Uterus (tissue), 4 donors: ENCODE measurements around the gene TAS2R38. TPM values are rescaled to one million over a fixed set of nuclear protein-coding genes. Genes with fewer than 3 reads are reported as not detected.

Experiments
- DNase-seq, 2 donors: peaks; one replicate each; pipeline ENCODE4 v3.0.0-alpha.2; 2019 to 2020
- H3K27ac ChIP-seq, 2 donors: fragments of 200-600 bp; sonication (generic); 1 replicate in 1 of 2; 2 replicates in 1 of 2; pipeline ENCODE4 v1.5.1; 2016 to 2018
- H3K27me3 ChIP-seq, 2 donors: fragments of 200-600 bp; sonication (generic); one replicate each; pipeline ENCODE4 v1.5.1; 2018 to 2019; ENCODE audit warnings: control low read depth in 1 of 2
- H3K36me3 ChIP-seq, 2 donors: fragments of 200-600 bp; sonication (generic); one replicate each; pipeline ENCODE4 v1.5.1; 2019; ENCODE audit warnings: control low read depth in 1 of 2
- H3K4me1 ChIP-seq, 2 donors: fragments of 200-600 bp; sonication (generic); one replicate each; pipeline ENCODE4 v1.5.1; 2018 to 2019; ENCODE audit warnings: control low read depth in 1 of 2
- H3K4me3 ChIP-seq, 2 donors: fragments of 200-600 bp; sonication (generic); 1 replicate in 1 of 2; 2 replicates in 1 of 2; pipeline ENCODE4 v1.5.1; 2018 to 2019; ENCODE audit warnings: mild to moderate bottlenecking in 1 of 2
- H3K9me3 ChIP-seq, 2 donors: fragments of 200-600 bp; sonication (generic); one replicate each; pipeline ENCODE4 v1.5.1; 2019; ENCODE audit warnings: control low read depth in 1 of 2
- POLR2A ChIP-seq, 2 donors: fragments of 450-650 bp; IDR thresholded peaks; one replicate each; pipeline ENCODE4 v1.6.1; 2016; ENCODE audit warnings: antibody characterized with exemption in 2 of 2, mild to moderate bottlenecking in 1 of 2, moderate library complexity in 1 of 2
- intact Hi-C: fragments of 100-400 bp; cut with DNase I; formaldehyde crosslinking; loops from one replicate; pipeline ENCODE4 v1.15.1; 2023; ENCODE audit warnings: low total_unique reads
- total RNA-seq, 4 donors: library from RNA; depleted of rRNA in 3 of 4; stranded (reverse); fragments of >200 nt in 3 of 4; gene quantifications; one replicate each; pipeline versions ENCODE4 v1.1.0 to v1.2.4, GENCODE V29; 2014 to 2023
- TF ChIP-seq, protein P1 (sequence below), 4 experiments: fragments of 200-600 bp in 2 of 4; fragments of 450-650 bp in 2 of 4; sonication (generic) in 2 of 4; IDR thresholded peaks; one replicate each; pipeline ENCODE4 v1.5.1; 2016 to 2019; ENCODE audit warnings: antibody characterized with exemption in 4 of 4, mild to moderate bottlenecking in 2 of 4, moderate library complexity in 1 of 4
- donor health status: DM: yes; HTN: yes; CAD: no.

Gene TAS2R38
- not detected for total RNA-seq

DNA sequence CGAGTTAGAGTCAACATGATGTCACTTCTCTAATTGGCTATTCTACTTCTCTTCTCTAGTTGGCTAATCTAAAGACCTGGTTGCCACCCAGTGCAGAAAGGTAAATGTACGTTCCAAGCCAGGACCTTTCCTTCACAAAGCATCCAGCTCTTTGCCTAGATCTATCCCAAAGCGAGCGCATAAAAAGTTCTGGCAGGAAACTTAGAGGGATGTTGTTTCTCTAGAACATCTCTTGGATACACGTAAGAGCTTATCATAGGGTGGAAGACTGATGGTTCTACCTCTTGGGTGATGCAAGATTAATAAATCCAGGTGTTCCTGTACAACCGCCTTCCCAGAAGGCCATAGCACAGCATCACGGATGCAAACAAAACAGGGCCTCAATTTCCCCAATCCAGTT, at the start of gene TAS2R38:
Gene TAS2R38 (minus strand): TSS at position 101 of the 400 bp plus-strand sequence. CDS start 84 bp downstream, at position 17.
- Histone ChIP-seq H3K9me3 (no peaks in the 10 kb centered on the region), H3K4me3 (no peak within 1 kb of the TSS), H3K36me3 (no peaks in the 10 kb centered on the region), H3K27me3 (no peaks in the 10 kb centered on the region), H3K27ac (no peak within 1 kb of the TSS), H3K4me1 (no peaks in the 10 kb centered on the region)
- no peak for TF ChIP-seq POLR2A (IDR thresholded peaks at IDR 0.05)
- TF ChIP-seq, protein P1, sequence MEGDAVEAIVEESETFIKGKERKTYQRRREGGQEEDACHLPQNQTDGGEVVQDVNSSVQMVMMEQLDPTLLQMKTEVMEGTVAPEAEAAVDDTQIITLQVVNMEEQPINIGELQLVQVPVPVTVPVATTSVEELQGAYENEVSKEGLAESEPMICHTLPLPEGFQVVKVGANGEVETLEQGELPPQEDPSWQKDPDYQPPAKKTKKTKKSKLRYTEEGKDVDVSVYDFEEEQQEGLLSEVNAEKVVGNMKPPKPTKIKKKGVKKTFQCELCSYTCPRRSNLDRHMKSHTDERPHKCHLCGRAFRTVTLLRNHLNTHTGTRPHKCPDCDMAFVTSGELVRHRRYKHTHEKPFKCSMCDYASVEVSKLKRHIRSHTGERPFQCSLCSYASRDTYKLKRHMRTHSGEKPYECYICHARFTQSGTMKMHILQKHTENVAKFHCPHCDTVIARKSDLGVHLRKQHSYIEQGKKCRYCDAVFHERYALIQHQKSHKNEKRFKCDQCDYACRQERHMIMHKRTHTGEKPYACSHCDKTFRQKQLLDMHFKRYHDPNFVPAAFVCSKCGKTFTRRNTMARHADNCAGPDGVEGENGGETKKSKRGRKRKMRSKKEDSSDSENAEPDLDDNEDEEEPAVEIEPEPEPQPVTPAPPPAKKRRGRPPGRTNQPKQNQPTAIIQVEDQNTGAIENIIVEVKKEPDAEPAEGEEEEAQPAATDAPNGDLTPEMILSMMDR (IDR thresholded peaks at IDR 0.05): no peak
- DNase-seq: no peak
- intact Hi-C loops: no loop called here

GRCh38 chr7:142018154-142018553, 44.6 kb upstream of the TAS2R38 start:
- Histone ChIP-seq H3K36me3 (no peaks in the 10 kb centered on the region), H3K9me3 (no peaks in the 10 kb centered on the region), H3K4me3 (no peak overlapping the region), H3K27ac (no peak overlapping the region), H3K4me1 (no peaks in the 10 kb centered on the region), H3K27me3 (no peaks in the 10 kb centered on the region)
- TF ChIP-seq POLR2A (IDR thresholded peaks at IDR 0.05): no peak
- TF ChIP-seq, protein P1 (IDR thresholded peaks at IDR 0.05): no peak
- intact Hi-C loops: no loop called here
- DNase-seq: no peak

GRCh38 chr7:142017451-142017850, 43.9 kb upstream of the TAS2R38 start:
- Histone ChIP-seq H3K36me3 (no peaks in the 10 kb centered on the region), H3K4me3 (no peak overlapping the region), H3K27ac (no peak overlapping the region), H3K4me1 (no peaks in the 10 kb centered on the region), H3K27me3 (no peaks in the 10 kb centered on the region), H3K9me3 (no peaks in the 10 kb centered on the region)
- TF ChIP-seq, protein P1 (IDR thresholded peaks at IDR 0.05): no peak
- no peak for TF ChIP-seq POLR2A (IDR thresholded peaks at IDR 0.05)
- DNase-seq: no peak
- intact Hi-C loops: no loop called here

- DNase-seq: no peak
- no peaks in the 10 kb centered on the region for H3K4me1 ChIP-seq
- H3K4me3 ChIP-seq: no peak overlapping the region
- H3K27ac ChIP-seq: no peak overlapping the region
- H3K9me3 ChIP-seq: no peaks in the 10 kb centered on the region
- H3K36me3 ChIP-seq: no peaks in the 10 kb centered on the region
- no peak for TF ChIP-seq POLR2A (IDR thresholded peaks at IDR 0.05)
- TF ChIP-seq, protein P1 (IDR thresholded peaks at IDR 0.05): no peak
- no peaks in the 10 kb centered on the region for H3K27me3 ChIP-seq
- intact Hi-C loops: no loop called here
Measured at GRCh38 chr7:142012825-142013511, 39.4 kb upstream of the TAS2R38 start.

DNA sequence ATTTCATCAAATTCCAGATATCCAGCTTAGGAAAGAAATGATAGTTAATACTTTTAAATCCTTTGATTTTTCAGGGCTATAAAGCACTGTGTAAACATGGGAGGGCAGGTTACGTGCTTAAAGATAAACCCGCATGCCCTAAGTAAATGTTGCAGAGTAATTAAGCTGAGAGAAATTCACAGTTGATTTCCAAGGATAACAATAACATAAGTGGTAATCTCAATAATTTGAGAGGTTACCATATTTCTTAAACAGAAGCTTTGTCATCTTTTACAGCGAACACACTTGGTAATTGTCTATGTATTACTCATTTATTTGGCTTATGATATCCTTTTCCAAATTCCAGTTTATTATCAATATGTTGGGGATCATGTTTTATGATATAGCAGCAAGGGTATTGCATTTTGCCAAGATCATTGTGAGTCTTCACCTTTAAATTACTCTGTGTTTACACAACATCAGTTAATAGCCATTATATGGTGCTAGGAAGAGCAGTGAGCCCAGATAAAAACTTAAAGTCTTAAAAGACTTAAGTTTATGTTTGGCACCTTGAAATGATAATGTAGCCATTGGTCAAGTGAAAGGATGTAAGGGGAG, 37.5 kb upstream of the TAS2R38 start:
- intact Hi-C loops: no loop called here
- no peak for TF ChIP-seq POLR2A (IDR thresholded peaks at IDR 0.05)
- Histone ChIP-seq H3K27ac (no peak overlapping the region), H3K27me3 (no peaks in the 10 kb centered on the region), H3K4me3 (no peak overlapping the region), H3K4me1 (no peaks in the 10 kb centered on the region), H3K9me3 (no peaks in the 10 kb centered on the region), H3K36me3 (no peaks in the 10 kb centered on the region)
- DNase-seq: no peak
